ENCODE data around the gene CTH. TPM values are rescaled to one million over a fixed set of nuclear protein-coding genes. Genes with fewer than 3 reads are reported as not detected.
A peak's percentile ranks its signal among the peaks of the same experiment; 100 is the strongest.

The CTH gene
- total RNA-seq, 1 experiment from 2014 or later: 23.5 TPM

DNA sequence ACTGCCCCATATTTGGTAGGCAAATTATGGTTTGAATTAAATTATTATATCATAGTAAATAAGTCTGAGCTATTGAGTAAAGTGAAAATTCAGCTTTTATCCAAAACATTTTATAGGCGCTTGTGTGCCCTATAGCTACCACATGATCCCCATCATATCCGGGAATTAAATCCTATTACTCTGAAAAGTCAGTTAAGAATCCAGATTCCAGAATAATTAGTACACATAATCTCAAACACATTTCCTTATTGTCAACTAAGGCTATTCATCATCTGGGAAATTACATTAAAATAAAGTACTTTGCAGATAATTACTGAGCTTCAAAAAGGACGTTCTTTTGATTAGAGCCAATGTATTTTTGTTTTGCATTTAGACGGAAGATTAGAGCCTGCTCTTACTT lies 72.3 kb downstream of the CTH start:
- H3K36me3 ChIP-seq (ENCODE audit: insufficient read depth, low read length, poor library complexity, severe bottlenecking): no peaks in the 10 kb centered on the region
- H3K4me1 ChIP-seq (ENCODE audit: insufficient read depth, low read length, poor library complexity, severe bottlenecking): peaks cover 25% of the 10 kb centered on the region
- peak; percentile 85 for DNase-seq (ENCODE audit: low spot score)
- CTCF ChIA-PET: interaction anchor here (0.5 to 0.8 kb wide), 2 partner anchors 20 to 46 kb away, joined by 3 to 11 read pairs; no protein-coding TSS in a partner anchor
- no peaks in the 10 kb centered on the region for H3K27me3 ChIP-seq (replicated peaks; ENCODE audit: insufficient read depth, low read depth, low read length, poor library complexity)
- H3K4me3 ChIP-seq (ENCODE audit: low read depth, low read length, poor library complexity, severe bottlenecking): no peak overlapping the region
- TF ChIP-seq, protein P1, sequence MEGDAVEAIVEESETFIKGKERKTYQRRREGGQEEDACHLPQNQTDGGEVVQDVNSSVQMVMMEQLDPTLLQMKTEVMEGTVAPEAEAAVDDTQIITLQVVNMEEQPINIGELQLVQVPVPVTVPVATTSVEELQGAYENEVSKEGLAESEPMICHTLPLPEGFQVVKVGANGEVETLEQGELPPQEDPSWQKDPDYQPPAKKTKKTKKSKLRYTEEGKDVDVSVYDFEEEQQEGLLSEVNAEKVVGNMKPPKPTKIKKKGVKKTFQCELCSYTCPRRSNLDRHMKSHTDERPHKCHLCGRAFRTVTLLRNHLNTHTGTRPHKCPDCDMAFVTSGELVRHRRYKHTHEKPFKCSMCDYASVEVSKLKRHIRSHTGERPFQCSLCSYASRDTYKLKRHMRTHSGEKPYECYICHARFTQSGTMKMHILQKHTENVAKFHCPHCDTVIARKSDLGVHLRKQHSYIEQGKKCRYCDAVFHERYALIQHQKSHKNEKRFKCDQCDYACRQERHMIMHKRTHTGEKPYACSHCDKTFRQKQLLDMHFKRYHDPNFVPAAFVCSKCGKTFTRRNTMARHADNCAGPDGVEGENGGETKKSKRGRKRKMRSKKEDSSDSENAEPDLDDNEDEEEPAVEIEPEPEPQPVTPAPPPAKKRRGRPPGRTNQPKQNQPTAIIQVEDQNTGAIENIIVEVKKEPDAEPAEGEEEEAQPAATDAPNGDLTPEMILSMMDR (conservative IDR thresholded peaks at IDR 0.05; ENCODE audit: low read depth, low read length): no peak
- no peak for TF ChIP-seq EZH2 (IDR thresholded peaks at IDR 0.05; ENCODE audit: borderline replicate concordance, low read depth, low read length, poor library complexity, severe bottlenecking)
- intact Hi-C loops (cut with micrococcal nuclease; ENCODE audit: unreplicated experiment): loop anchor here (2.0 to 10.0 kb wide), 2 partner anchors 23 to 229 kb away; no protein-coding TSS in a partner anchor
- POLR2A ChIA-PET (ENCODE audit: low non-redundant PET): no interaction called here
- H3K27ac ChIP-seq (ENCODE audit: low read depth, low read length, poor library complexity, severe bottlenecking): peak overlapping the region; percentile 46
- no TSS peak for BruUV-seq (replicated peaks)
- H3K9me3 ChIP-seq (ENCODE audit: low read depth, low read length, poor library complexity, severe bottlenecking): no peaks in the 10 kb centered on the region

DNA sequence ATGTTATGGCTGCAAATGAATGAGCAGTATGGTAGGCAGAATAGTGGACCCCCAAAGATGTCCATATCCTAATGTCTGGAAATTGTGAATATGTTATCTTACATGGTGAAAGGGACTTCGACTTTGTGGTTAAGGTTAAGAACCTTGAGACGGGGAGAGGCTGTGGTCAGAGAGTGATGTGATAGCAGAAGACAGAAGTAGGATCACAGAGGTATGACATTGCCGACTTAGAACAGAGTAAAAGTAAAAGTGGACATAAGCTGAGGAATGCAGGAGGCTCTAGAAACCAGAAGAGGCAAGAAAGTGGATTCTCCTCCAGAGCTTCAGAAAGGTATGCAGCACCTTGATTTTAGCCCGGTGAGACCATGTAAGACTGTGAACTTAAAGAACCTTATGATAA lies 74.6 kb downstream of the CTH start:
- Histone ChIP-seq H3K4me1 (ENCODE audit: insufficient read depth, low read length, poor library complexity, severe bottlenecking) (peaks cover 25% of the 10 kb centered on the region), H3K4me3 (ENCODE audit: low read depth, low read length, poor library complexity, severe bottlenecking) (no peak overlapping the region), H3K27me3 (replicated peaks; ENCODE audit: insufficient read depth, low read depth, low read length, poor library complexity) (no peaks in the 10 kb centered on the region), H3K9me3 (ENCODE audit: low read depth, low read length, poor library complexity, severe bottlenecking) (no peaks in the 10 kb centered on the region), H3K36me3 (ENCODE audit: insufficient read depth, low read length, poor library complexity, severe bottlenecking) (no peaks in the 10 kb centered on the region), H3K27ac (ENCODE audit: low read depth, low read length, poor library complexity, severe bottlenecking) (no peak overlapping the region)
- BruUV-seq (replicated peaks): no TSS peak
- intact Hi-C loops (cut with micrococcal nuclease; ENCODE audit: unreplicated experiment): loop anchor here (10.0 kb wide), 1 partner anchor 231 kb away; no protein-coding TSS in a partner anchor
- ChIA-PET CTCF (no interaction called here), POLR2A (ENCODE audit: low non-redundant PET) (no interaction called here)
- DNase-seq (ENCODE audit: low spot score): no peak
- TF ChIP-seq EZH2 (IDR thresholded peaks at IDR 0.05; ENCODE audit: borderline replicate concordance, low read depth, low read length, poor library complexity, severe bottlenecking): no peak
- TF ChIP-seq, protein P1 (conservative IDR thresholded peaks at IDR 0.05; ENCODE audit: low read depth, low read length): no peak

DNA sequence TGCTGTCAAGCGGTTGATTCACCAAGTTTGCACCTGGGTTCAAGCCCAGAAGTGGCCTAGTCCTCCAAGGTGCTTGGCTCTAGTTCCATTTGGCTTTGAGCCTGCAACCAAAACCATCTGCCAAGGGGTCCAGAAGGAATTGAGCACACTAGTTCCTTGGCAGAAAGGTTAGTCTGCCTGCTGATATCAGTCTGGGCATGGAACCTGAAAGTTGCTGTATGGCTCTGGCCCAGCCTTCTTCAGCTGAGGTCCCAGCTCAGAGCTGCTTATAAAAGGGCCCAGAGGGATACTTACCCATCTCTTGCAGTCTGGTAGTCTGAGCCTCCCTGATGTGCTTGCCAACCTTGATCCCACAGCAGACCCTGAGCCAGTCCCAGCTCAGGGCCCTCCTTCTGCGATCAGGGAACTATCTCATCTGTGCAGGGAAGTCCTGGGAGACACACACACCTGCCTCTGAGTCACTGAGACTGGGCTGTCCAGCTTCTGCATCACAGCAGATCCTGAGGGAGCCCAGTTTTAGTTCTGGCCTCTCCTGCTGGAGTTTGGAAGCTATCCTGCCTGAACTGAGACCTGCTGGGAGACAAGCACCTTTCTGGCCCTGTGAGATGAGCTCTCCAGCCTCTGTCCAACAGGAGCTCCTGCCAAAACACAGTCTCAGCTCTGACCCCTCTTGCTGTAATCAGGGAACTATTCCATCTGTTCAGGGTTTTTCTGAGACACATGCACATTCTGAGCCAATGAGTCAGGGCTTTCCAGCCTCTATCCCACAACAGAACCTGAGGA lies 75.8 kb downstream of the CTH start:
- Histone ChIP-seq H3K4me1 (ENCODE audit: insufficient read depth, low read length, poor library complexity, severe bottlenecking) (peaks cover 24% of the 10 kb centered on the region), H3K36me3 (ENCODE audit: insufficient read depth, low read length, poor library complexity, severe bottlenecking) (no peaks in the 10 kb centered on the region), H3K27ac (ENCODE audit: low read depth, low read length, poor library complexity, severe bottlenecking) (no peak overlapping the region), H3K27me3 (replicated peaks; ENCODE audit: insufficient read depth, low read depth, low read length, poor library complexity) (no peaks in the 10 kb centered on the region), H3K9me3 (ENCODE audit: low read depth, low read length, poor library complexity, severe bottlenecking) (no peaks in the 10 kb centered on the region), H3K4me3 (ENCODE audit: low read depth, low read length, poor library complexity, severe bottlenecking) (no peak overlapping the region)
- no TSS peak for BruUV-seq (replicated peaks)
- ChIA-PET POLR2A (ENCODE audit: low non-redundant PET) (no interaction called here), CTCF (no interaction called here)
- TF ChIP-seq, protein P1 (conservative IDR thresholded peaks at IDR 0.05; ENCODE audit: low read depth, low read length): no peak
- no peak for TF ChIP-seq EZH2 (IDR thresholded peaks at IDR 0.05; ENCODE audit: borderline replicate concordance, low read depth, low read length, poor library complexity, severe bottlenecking)
- intact Hi-C loops (cut with micrococcal nuclease; ENCODE audit: unreplicated experiment): loop anchor here (10.0 kb wide), 1 partner anchor 232 kb away; no protein-coding TSS in a partner anchor
- no peak for DNase-seq (ENCODE audit: low spot score)
